GM19351 (cell line): Measurements from ENCODE around the gene CASD1.
A peak's percentile ranks its signal among the peaks of the same experiment; 100 is the strongest.

Source experiments
- ATAC-seq: cut with Tn5 transposase; IDR thresholded peaks from one replicate; pipeline ENCODE4 v1.9.1; 2021; ENCODE audit warnings: mild to moderate bottlenecking, moderate library complexity; ENCODE audit not compliant: unreplicated experiment

CASD1 gene

DNA sequence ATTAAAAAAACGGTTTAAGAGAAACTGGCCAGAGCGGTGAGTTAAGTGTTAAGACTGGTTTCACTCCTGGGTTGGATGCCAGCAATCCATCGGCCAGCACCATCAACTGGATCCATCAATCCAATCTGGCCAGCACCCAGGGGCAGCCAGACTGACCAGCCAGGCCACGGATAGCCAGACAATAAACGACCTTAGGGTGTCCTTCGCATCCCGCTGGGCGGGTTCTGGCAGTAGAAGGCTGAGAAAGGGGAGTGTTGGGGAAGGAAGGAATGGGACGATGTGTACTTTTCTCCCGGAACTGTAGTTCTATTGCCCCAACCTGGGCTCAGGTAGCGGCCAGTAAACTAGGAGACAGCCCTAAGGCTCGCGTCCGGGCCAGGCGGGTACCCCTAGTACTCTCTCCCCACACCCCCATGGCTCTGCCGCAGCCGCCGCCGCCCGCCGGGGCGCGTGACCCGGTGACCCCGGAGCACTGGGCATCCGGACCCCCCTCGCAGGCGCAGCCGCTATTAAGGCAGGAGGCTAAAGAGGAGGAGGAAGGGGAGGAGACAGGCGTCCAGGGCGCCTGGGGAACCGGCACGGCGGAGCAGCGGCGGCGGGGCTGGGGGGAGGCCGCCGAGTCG lies at the start of gene CASD1:
TSS of gene CASD1 (plus strand) at position 546 of the 623 bp plus-strand sequence. CDS start 276 bp downstream, outside the sequence.
- peak; percentile 58 for ATAC-seq

DNA sequence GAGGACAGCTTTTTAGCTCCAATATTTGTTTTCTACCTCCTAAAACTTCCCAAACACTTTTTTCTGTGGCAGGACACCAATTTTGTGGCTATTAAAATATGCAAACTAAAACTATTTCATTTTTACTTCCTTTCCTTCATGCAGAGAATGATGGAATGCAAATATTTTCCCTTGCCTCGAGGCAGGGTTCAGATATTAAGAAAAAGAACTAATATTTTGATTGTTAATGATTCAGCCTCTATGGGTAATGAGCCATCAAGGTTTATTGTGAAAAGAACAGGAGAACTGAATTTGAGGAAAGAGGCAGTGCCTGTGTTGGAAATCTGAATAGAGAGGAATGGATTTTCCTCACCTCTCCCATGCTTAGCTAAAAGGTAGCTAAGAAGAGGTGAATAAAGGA lies 43.1 kb upstream of the CASD1 start:
- ATAC-seq = no peak

DNA sequence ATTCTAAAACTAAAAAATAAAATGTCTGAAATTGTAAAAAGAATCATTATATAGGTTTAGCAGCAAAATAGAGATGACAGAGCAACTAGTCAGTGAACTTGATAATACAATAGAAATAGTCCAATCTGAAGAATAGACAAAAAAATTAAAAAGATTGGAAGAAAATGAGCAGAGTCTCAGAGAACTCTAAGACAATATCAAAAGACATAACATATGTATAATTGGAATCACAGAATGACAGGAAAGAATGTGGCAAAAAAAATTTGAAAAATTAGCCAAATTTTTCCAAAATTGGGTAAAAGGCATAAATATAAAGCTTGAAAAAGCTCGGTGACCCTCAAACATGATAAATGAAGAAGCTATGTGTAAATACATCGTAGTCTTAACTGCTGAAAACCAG lies 38.0 kb upstream of the CASD1 start:
- no peak for ATAC-seq

DNA sequence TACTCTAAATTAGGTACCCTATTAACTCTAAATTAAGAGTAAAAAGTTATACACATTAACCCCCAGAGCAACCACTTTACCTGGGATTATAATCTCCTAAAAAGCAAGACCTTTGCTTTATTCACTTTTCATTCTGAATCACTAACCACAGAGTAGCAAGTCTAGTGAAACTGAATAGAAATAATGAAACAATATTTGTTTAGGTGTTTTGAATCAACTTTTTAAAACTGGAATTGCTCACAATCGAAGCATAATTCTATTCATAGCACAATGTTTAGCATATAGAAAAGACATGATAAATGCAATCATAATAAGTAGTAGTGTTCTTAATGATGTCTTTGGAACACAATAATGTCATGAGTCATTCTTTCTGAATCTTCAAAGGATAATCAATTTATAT lies 37.0 kb upstream of the CASD1 start:
- ATAC-seq = no peak

DNA sequence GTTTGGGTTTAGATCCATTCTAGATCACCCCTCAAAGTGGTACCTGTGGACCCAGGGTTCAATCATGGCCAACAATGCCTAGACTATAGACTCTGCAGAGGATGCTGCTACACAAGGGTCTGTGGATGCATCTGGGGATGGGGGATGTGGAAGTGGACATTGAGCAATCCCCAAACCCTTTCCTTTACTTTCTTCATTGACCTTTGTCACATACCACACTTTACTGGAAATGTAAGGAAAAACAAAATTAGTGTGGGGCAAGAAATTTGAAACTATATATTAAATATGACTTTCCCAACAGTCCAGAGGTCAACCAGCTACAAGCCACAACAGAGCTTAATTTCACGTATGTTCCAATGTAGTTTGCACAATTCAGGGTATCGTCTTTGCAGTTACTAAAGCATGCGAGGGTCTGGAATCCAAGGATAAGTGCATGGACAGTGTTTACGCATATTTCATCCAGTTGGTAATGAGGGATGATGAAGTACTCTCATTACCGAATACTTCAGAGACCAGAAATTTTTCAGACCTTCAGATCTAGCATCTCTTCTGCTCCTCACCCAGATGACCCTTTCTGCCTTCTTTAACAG lies 33.3 kb upstream of the CASD1 start:
- ATAC-seq = no peak

DNA sequence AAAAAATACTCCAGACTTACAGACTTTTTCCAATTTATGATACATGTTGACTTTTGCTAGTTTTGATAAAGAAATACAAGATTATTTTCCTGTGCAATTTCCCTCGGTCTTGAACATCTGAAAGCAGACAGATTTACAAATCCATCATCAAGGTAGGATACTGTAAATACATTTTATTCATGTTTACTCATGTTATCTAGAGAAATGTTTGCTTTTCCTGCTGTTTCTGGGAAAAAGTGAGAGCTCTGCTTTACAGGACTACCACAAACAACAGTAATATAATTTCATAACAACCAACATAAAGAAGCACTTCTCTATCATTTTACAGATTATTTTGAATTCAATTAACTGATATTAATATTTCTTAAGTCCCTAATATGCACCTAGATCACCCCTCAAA lies 31.7 kb upstream of the CASD1 start:
- ATAC-seq = no peak

DNA sequence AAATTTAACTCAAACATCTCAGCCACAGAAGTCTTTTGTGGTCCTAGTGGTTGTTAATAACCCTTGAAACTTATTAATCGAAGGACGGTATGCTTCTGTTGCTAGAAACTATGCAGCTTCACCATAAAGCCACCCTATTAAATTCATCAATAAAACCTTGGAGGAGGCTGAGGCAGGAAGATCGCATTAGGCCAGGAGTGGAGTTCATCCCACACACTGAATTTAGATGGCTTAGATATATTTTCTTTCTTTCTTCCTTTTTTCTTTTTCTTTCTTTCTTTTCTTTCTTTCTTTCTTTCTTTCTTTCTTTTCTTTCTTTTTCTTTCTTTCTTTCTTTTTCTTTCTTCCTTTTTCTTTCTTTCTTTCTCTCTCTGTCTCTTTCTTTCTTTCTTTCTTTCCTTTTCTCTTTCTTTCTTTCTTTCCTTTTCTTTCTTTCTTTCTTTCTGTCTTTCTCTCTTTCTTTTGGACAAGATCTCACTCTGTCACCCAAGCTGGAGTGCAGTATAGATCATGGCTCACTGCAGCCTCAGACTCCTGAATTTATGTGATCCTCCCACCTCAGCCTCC lies 30.9 kb upstream of the CASD1 start:
- ATAC-seq = no peak

DNA sequence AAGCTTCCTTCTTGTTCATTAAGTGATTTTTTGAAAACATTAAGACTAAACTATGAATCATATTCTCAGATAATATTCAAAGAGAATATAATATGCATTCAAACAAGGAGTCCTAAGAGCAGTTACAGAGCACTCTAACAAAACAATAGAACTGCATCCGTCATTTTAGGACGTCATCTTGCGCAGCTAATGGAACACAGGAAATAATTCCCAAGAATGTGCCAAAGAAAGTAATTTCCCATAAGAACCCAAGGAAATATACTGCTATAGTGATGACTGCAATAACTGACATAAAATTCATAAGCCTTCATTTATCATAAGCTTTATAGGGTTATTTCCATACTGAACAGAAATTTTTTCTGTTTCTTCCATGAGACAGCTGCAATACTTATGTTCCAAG lies 28.3 kb upstream of the CASD1 start:
- ATAC-seq = no peak

DNA sequence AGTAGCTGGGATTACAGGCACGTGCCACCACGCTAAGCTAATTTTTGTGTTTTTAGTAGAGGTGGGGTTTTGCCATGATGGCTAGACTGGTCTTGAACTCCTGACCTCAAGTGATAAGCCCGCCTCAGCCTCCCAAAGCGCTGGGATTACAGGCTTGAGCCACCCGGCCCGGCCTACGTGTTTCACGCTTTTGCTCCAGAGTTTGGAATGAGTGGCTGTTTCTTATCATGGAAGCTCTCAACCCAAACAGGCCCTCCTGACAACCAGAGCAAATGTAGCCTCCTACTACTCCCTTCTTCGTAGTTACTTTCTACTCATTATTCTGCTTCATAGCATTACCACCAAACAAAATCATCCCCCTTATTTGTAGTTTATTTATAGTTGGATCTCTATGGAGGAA lies 26.8 kb upstream of the CASD1 start:
- no peak for ATAC-seq

DNA sequence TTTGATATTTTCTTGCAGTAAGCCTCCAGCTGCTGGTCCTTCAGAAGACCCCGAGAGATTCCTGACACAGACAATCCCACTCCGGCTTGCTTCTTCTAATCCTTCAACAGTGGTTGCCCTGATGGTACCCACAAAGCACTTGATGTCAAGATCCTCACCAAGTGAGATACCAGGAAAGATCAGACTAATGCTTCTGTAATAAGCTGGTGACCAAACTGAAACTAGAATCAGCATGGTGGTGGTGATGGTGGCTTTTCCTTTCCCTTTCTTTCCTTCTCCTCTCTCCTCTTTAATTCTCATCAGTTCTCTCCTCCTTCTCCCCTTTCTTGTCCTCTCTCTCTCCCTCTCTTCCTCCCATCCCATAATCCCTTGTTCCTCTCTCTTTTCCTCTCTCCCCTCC lies 25.8 kb upstream of the CASD1 start:
- ATAC-seq = no peak

DNA sequence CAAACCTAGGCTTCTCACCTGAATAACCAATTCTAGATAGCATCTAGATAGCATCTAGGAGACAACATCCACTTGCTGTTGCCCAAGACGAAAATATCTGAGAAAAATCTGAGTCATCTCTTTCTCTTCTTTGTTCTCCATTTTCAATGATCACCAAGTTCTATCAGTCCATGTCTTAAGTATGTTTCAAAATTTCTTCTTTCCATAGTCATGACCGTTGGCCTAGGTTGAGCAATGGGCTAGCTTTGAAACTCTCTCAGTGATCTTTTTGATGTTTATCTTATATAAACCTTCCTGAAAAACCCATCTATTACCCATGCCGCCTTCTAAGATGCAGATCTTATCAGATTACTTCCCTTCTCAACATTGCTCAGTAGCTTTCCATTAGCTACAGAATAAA lies 23.4 kb upstream of the CASD1 start:
- ATAC-seq = peak; percentile 63

DNA sequence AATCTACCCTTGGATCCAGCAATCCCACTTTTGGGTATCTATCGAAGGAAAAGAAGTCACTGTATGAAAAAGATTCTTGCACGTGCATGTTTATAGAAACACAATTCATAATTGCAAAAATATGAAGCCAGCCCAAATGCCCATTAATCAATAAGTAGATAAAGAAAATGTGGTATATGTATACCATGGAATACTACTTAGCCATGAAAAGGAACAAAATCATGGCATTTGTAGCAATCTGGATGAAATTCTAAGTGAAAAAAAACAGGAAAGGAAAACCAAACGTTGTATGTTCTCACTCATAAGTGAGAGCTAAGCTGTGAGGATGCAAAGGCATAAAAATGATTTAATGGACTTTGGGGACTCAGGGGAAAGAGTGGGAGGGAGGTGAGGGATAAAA lies 18.2 kb upstream of the CASD1 start:
- ATAC-seq = no peak

DNA sequence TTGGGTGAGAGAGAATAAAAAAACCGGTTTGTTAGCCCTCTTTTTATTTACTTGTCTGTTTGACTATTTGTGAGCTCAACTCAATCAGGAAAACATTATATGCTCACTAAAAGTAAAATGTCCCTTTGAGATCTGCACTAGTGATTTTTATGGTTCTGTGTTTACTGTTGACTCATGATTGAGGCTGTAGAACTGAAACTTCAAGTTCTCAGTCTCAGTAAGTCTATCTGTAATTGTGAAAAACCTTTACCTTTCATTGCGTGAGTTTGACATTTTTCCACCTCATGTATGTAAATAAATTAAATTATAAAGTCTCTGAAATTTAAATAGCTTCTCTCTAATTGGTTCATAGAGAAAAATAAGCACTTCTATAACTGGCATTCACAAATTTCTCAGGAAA lies 17.0 kb upstream of the CASD1 start:
- peak; percentile 100 for ATAC-seq

DNA sequence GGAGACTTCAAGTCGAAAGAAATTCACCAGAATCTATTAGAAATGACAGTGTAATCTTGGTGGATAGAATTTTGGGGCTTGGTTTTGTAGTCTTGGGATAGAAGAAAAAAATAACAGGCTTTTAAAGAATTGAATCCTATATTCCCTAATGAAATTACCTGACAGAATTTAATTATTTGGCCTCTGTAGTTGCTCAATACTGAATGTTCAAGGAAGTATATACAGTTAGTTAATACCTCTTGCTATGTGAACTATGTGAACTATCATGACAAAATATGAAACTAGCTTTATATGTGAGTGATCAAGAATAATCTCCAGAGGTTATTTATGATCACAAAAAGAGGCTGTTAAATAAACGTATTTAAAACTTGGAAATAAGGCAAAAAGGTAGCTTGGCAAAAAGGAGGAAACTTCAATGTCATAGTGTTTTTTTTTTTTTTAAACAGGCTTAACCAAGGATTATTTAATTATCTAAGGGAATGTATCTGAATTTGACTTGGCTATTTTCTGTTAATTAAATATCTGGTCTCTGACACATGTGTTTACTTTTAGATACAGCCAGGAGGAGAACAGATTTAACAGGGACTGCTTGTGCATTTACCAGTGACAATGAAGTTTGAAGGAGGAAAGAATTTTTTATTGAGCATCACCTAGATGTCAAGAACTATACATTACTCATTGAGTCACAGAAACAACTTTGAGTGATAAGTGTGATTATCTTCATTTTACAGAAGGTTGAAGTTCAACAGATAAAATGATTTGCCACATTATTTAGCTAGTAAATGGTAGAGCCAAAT lies 11.5 kb upstream of the CASD1 start:
- no peak for ATAC-seq

DNA sequence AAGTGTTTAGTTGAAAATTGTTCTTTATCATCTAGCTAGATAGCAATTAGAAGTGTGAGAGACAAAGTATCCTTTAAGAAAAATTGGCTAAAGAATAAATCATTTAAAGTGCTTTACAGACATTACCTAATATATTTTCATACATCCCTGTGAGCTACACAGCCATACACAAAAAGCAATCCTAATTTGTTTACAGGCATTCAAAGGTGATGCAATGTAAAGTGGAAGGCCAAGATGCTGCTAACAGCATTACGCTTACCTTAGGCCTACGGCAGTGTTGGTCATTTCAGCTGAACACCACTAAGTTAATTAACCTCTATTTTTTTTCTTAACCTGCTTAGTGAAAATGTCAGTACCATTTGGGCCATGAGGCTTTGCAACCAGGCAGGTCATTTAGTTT lies 10.7 kb upstream of the CASD1 start:
- ATAC-seq = no peak

DNA sequence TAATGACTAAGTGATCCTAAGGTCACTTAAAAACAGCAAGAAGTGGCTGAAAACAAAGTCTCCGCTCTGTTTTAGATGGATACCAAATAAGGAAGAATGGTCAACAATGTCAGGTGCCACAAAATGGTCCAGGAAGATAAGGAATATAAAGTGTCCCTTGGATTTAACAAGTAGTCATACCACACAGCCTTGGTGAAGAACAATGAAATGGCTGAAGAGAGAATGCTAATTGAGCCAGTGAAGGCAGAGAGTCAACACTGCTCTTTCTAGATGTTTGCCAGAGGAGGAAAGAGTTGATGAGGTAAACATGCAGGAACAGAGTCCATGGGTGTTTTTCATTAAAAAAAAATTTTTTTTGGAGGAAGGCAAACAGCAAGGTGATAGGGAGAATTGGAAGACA lies 2.1 kb upstream of the CASD1 start:
- ATAC-seq = no peak

DNA sequence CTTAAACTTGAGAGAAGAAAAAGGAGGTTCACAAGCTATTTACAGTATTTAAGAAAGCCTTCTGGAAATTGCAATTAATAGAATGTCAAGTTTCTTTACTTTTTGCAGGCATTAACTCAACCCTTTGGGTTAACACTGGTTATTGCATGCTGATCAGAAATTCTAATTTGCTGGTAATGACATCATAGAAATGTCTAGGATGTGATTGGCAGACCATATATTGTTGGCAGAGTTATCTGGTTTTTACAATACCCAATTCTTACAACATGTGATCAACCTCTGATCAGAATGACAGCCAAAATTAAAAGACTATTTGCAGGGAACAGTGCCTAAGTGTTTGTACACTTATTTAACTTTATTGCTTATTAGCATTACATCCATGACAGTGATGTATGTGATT lies 1.6 kb upstream of the CASD1 start:
- no peak for ATAC-seq

DNA sequence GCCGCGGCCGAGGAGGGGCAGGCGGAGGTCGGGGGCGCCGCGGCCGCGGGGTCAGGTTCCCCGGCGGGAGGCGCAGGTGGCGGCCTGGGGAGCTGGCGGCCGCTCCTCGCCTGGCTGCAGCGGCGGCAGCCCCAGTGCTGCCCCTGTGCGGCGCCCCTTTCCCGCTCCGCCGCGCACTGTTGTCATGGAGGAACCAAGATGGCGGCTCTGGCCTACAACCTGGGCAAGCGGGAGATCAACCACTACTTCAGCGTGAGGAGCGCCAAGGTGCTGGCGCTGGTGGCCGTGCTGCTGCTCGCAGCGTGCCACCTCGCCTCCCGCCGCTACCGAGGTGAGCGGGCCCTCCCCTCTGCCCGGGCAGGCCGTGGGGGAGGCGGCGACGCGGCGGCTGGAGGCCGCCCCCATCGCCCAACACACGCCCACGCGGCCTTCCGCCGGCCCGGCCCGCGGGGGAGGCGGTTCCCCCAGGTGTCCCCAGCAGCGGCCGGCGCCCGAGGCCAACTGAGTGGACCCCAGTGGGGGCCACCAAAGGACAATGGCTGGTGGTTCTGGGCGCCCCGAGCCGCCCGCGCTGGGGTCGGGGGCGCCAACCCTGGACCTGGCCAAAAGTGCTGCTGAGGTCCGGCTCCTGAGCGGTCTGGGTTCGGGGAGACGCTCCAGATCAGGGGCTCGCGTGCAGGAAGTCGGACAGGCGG lies 425 bp downstream of the CASD1 start:
- ATAC-seq = peak; percentile 69

DNA sequence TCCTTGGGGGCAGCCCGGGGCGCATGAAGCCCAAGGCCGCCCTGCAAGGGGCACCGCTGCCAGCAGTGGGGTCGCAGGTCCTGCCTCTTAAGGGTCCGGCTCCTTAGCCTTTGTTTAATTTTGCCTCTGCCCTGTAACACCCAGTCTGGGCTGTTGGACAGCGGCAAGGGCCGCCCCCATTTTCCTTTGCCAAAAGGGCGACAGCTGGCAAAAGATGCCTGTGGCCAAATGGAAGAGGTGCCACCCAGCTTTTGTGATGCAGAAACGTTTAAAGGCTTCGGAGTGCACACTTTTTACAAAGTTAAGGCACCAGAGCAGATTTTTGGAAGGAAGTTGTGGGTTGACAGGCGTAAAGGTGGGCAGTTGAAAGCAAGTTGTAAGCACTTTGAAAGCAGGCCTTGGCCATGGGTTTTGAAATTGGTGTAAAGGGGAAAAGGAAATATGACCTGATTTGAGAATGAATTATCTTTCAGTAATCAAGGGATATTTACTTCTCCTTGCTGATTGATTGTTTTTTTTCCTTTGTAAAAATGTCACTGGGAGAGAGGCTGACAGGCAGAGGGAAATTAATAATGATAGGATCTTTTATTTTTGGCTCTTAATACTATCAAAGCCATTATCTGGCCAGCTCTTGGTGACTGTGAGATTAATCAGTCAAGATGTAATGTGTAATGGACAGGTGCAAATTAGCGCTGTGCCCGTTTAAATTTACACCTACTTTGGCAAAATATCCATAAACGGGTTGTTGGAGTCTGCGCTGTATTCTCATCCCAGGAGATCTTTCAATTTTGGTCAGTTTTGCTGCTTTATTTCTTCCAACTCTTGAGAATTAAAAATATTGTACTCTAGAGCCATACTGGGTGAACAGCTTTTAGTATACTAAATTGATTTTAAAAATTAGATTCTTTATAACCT lies 1.2 kb downstream of the CASD1 start:
- ATAC-seq = peak; percentile 21

DNA sequence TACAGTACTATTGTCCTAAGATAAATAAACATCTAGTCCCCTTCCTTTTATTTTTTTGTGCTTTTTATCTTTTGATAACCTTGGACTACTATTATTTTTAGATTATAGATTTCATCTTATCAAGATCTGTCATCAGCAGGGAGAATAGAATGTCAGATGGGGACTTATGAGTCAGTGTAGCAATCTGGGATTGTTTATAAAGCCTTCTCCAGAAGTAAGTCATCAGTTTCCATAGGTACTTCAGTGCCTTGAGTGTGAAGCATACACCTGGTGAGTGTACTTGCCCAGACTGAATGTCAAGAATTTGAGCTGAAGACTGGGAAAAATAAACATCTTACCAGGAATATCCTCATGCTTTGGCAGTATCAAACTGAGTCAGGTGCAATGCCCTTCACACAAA lies 2.1 kb downstream of the CASD1 start:
- ATAC-seq = no peak
